Measurements from ENCODE around the gene MRO.
"Not testable (repeated sequence)": the region's sequence is repeated elsewhere in the genome, so short reads cannot be mapped to it uniquely, and the experiment has no call there.

The MRO gene

DNA sequence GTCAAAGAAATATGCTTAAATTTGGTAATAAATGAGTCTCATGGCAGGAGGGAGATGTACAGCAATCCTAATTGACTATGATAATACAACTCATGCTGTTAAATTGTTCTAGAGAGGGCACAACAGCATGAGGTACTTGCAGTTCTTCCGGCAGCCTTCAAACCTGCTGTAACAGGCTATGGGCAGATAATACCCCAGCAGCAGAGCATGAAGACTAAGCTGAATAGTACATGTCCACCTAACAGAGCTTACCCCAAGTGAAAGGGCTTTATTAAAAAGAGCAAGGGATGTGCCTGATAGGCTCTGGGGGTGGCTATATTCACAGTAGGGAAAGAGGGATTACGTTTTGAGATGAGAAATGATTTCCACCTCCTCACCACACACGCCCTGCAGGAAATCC is 28.9 kb downstream of the MRO start:
- no peak for DNase-seq

- no peak for DNase-seq
These were observed 29.6 kb downstream of the MRO start for GRCh38 chr18:50790241-50790640.

DNA sequence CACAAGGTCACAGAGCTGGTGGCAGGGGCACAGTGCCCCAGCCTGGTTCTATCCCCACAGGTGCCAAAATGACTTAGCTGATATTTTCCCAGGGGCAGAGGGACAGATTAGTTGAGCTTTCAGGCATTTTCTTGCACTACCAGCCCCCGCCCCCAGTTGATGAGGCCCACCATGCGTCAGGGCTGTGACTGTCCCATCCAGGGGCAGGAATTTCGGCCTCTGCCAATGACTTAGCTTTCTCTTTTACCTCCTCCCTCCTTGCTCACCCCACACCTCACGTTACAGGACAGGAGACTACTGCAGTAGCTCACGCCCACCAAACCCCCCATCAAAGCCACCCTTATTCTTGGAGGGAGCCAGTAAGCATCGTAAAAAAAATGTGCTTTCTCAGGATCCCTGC is 31.5 kb downstream of the MRO start:
- DNase-seq = peak; percentile 3

DNA sequence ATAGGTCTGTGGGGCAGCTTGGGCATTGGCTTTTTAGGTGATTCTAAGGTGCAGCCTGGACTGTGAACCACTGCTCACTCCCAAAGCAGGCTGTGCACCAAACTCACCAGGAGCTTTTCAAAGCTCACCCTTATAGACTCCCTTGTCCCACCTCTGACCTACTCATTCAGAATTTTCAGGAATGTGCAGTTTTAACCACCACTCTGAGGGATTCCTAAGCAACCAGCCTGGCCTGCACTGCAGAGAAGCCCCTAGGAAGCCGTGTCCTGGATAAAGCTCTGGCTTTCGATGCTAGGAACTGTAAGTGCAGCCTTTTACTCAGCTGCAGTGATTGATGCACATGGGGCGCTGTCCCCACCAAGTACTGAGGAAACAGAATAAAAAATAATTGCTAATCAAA is 33.0 kb downstream of the MRO start:
- DNase-seq = peak; percentile 13

GRCh38 chr18:50783553-50783952 is 36.3 kb downstream of the MRO start:
- no peak for DNase-seq

GRCh38 chr18:50779021-50779420 is 40.8 kb downstream of the MRO start:
- not testable (repeated sequence) for DNase-seq

- no peak for DNase-seq
These were observed 43.4 kb downstream of the MRO start for GRCh38 chr18:50776383-50776782.

DNA sequence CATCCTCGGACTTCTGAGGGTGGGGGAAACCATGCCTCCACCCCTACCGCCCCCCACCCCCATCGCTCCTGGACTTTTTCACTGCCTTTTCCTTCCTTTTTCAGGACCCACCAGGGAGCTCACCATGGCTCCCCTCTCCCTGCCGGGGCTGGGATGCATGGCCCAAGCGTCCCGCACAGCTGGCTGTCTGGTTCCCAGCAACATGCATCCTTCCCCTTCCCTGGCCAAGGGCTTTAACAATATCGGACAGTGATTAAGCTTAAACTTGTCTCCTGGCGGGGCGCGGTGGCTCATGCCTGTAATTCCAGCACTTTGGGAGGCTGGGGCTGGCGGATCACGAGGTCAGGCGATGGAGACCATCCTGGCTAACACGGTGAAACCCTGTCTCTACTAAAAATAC is 44.1 kb downstream of the MRO start:
- no peak for DNase-seq

- no peak for DNase-seq
These were observed 44.6 kb downstream of the MRO start for GRCh38 chr18:50775207-50775606.

GRCh38 chr18:50769463-50769862 is 50.4 kb downstream of the MRO start:
- DNase-seq = no peak

DNA sequence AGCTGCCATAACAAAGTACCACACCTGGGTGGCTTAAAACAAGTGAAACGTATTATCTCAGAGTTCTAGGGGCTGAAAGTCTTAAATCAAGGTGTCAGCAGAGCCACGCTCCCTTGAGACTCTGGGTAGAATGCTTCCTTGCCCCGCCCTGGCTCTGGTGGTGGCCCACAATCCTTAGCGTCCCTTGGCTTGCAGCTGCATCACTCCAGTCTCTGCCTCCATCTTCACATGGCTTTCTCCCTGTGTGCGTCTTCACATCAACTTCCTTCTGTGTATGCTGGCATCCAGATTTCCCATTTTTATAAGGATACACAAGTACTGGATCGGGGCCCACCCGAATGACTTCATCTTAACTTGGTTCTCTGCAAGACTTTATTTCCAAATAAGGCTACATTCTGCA is 62.5 kb downstream of the MRO start:
- no peak for DNase-seq

DNA sequence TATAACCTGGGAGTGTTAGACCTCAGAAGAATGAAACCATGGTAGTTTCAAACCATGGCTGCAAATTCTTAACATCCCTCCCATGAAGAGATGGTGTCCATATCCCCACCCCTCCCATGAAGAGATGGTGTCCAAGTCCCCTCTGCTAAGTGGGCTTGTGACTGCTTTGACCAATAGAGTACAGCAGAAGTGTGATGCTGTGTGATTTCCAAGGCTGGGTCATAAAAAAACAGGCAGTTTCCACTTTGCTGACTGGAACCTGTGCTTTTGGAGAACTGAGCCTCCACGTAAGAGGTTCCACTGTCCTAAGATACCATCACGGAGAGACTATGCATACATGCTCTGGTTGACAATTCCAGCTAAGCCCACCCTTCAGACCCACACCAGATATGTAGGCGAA is 65.5 kb downstream of the MRO start:
- DNase-seq = no peak

GRCh38 chr18:50753311-50753710 is 66.5 kb downstream of the MRO start:
- no peak for DNase-seq

DNA sequence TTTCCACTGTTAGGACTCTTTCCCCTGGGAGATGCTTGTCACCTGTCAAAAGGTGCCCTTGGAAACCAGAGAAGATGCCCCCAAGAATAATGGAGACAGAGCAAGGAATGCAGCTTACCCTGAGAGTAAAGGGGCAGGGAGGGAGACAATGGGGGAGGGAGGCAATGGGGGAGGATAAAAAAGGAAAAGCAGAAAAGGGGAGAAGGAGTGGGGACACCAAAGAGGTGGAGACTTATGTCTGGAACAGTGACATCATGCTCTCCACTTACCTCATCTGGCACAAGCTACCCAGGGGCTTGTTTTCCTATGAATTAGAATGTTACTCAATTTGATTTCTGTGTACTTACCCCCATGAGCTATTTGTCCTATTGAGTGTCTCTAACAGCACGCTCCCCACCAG is 67.9 kb downstream of the MRO start:
- DNase-seq = no peak

DNA sequence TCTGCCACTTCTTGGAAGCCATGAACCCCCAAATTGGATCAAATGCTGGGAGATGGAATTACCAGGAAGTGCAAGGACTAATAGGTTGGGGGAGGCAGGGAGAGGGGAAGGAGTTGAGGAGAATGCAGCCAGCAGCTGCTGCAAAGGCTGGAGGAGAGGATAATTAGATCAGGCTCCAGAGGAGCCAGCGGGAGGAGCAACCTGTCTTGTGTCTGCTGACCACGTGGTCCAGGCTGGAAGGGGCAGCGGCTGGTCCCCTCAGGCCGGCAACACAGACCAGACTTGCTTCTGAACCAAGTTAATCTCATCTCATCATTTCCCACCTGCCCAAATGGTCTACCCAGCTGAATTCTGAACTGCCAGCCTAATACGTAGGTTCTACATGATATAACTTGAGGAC is 68.3 kb downstream of the MRO start:
- no peak for DNase-seq

- DNase-seq = no peak
These were observed 69.3 kb downstream of the MRO start for GRCh38 chr18:50750546-50750945.

DNA sequence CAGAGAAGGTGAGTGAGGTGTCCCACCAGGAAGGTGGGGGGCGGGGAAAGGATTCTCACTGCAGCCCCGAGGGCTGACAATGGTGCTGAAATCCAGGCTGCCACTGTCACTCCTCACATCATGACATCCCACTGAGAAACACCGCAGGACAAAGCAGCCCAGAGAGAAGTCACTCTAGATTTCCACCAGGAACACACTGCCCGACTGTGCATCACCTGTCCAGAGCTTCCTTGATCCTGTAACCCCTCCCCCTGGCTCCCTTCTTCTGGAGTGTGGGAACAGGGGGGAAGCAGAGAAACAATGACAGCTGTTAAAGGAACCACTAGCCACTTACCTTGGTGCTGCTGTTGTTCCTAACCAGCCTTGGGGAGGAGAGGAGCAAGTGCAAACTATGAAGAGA is 69.9 kb downstream of the MRO start:
- no peak for DNase-seq

GRCh38 chr18:50749421-50749820 is 70.4 kb downstream of the MRO start:
- no peak for DNase-seq

- DNase-seq = no peak
These were observed 71.3 kb downstream of the MRO start for GRCh38 chr18:50748243-50749229.

- no peak for DNase-seq
These were observed 72.0 kb downstream of the MRO start for GRCh38 chr18:50747849-50748242.

DNA sequence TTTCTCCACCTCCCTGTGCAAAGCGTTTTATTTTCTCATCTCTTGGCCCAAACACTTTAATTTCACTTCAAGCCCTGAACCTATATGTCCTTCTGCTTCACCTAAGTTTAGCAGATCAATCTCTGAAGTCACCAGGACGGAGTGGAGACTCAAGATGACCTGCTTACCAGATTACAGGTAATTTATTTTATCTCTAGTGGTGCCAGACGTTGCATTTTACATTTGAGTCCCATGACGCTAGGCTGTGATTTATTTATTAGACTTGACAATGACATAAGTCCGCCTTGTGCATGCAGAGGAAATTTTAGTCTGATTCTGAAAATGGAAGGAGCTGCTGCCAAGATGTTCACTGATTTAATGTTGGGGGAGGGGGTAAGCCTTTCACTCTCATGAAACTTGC is 73.9 kb downstream of the MRO start:
- no peak for DNase-seq

All from fibroblast of upper back skin (primary cell).